ENCODE measurements around the gene ZNF407.

ZNF407 gene

GRCh38 chr18:74841248-74841647 lies 243.6 kb downstream of the ZNF407 start:
- DNase-seq (ENCODE audit: low read depth) = no peak
- H3K4me3 ChIP-seq (ENCODE audit: low read depth, low read length) = no peak overlapping the region
- TF ChIP-seq CTCF (IDR thresholded peaks at IDR 0.05; ENCODE audit: control insufficient read depth, extremely low read depth, insufficient read depth) = no peak

GRCh38 chr18:74849301-74849700 lies 251.6 kb downstream of the ZNF407 start:
- no peak overlapping the region for H3K4me3 ChIP-seq (ENCODE audit: low read depth, low read length)
- DNase-seq (ENCODE audit: low read depth) = no peak
- TF ChIP-seq CTCF (IDR thresholded peaks at IDR 0.05; ENCODE audit: control insufficient read depth, extremely low read depth, insufficient read depth) = no peak

GRCh38 chr18:74856434-74856833 lies 258.8 kb downstream of the ZNF407 start:
- no peak overlapping the region for H3K4me3 ChIP-seq (ENCODE audit: low read depth, low read length)
- DNase-seq (ENCODE audit: low read depth) = no peak
- no peak for TF ChIP-seq CTCF (IDR thresholded peaks at IDR 0.05; ENCODE audit: control insufficient read depth, extremely low read depth, insufficient read depth)

- DNase-seq (ENCODE audit: low read depth) = no peak
- TF ChIP-seq CTCF (IDR thresholded peaks at IDR 0.05; ENCODE audit: control insufficient read depth, extremely low read depth, insufficient read depth) = no peak
- H3K4me3 ChIP-seq (ENCODE audit: low read depth, low read length) = no peak overlapping the region
Measured at GRCh38 chr18:74856928-74857327, 259.3 kb downstream of the ZNF407 start.

GRCh38 chr18:74857901-74858300 lies 260.2 kb downstream of the ZNF407 start:
- TF ChIP-seq CTCF (IDR thresholded peaks at IDR 0.05; ENCODE audit: control insufficient read depth, extremely low read depth, insufficient read depth) = no peak
- DNase-seq (ENCODE audit: low read depth) = no peak
- H3K4me3 ChIP-seq (ENCODE audit: low read depth, low read length) = no peak overlapping the region

- TF ChIP-seq CTCF (IDR thresholded peaks at IDR 0.05; ENCODE audit: control insufficient read depth, extremely low read depth, insufficient read depth) = no peak
- H3K4me3 ChIP-seq (ENCODE audit: low read depth, low read length) = no peak overlapping the region
- DNase-seq (ENCODE audit: low read depth) = no peak
Measured at GRCh38 chr18:74861154-74861553, 263.5 kb downstream of the ZNF407 start.

GRCh38 chr18:74862094-74862493 lies 264.4 kb downstream of the ZNF407 start:
- no peak overlapping the region for H3K4me3 ChIP-seq (ENCODE audit: low read depth, low read length)
- TF ChIP-seq CTCF (IDR thresholded peaks at IDR 0.05; ENCODE audit: control insufficient read depth, extremely low read depth, insufficient read depth) = no peak
- no peak for DNase-seq (ENCODE audit: low read depth)
